ENCODE measurements around the gene EHD3.

EHD3 gene

GRCh38 chr2:31258351-31258750 is 24.4 kb downstream of the EHD3 start:
- DNase-seq, result no peak
- H3K4me1 Mint-ChIP-seq, result peaks cover 34% of the 10 kb centered on the region
- H3K4me3 Mint-ChIP-seq, result no peak overlapping the region
- TF ChIP-seq CTCF (IDR thresholded peaks at IDR 0.05), result no peak
- H3K9me3 Mint-ChIP-seq, result no peaks in the 10 kb centered on the region
- peaks cover 10% of the 10 kb centered on the region for H3K36me3 Mint-ChIP-seq (ENCODE audit: low read depth)
- H3K27ac Mint-ChIP-seq, result no peak overlapping the region
- no peaks in the 10 kb centered on the region for H3K27me3 Mint-ChIP-seq (ENCODE audit: low read depth, poor library complexity)

- no peak for DNase-seq
- H3K4me3 Mint-ChIP-seq, result no peak overlapping the region
- no peak for TF ChIP-seq CTCF (IDR thresholded peaks at IDR 0.05)
- H3K9me3 Mint-ChIP-seq, result no peaks in the 10 kb centered on the region
- H3K36me3 Mint-ChIP-seq (ENCODE audit: low read depth), result peaks cover 10% of the 10 kb centered on the region
- no peak overlapping the region for H3K27ac Mint-ChIP-seq
- peaks cover 34% of the 10 kb centered on the region for H3K4me1 Mint-ChIP-seq
- H3K27me3 Mint-ChIP-seq (ENCODE audit: low read depth, poor library complexity), result no peaks in the 10 kb centered on the region
Observed at GRCh38 chr2:31259075-31259474, 25.1 kb downstream of the EHD3 start.

DNA sequence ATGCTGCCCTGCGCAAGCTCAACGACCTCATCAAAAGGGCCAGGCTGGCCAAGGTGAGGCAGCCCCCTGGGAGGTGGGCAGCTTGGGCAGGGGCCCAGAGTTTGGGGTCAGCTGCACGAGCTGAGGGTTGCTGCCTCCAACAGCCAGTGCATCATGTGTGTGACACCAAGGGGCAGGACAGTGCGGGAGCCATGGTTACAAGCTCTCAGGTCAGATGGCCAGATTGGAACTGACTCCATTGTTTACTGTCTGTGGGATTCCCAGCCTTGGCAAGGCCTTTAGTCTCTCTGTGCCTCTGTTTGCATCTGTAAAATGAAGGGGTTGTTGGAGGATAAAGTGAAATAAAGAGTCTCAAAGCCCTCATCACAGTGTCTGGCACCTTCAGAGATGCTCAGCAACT is 26.9 kb downstream of the EHD3 start:
- no peak for TF ChIP-seq CTCF (IDR thresholded peaks at IDR 0.05)
- DNase-seq, result no peak
- peaks cover 10% of the 10 kb centered on the region for H3K36me3 Mint-ChIP-seq (ENCODE audit: low read depth)
- no peaks in the 10 kb centered on the region for H3K27me3 Mint-ChIP-seq (ENCODE audit: low read depth, poor library complexity)
- no peaks in the 10 kb centered on the region for H3K9me3 Mint-ChIP-seq
- H3K4me1 Mint-ChIP-seq, result peaks cover 19% of the 10 kb centered on the region
- H3K4me3 Mint-ChIP-seq, result no peak overlapping the region
- no peak overlapping the region for H3K27ac Mint-ChIP-seq

DNA sequence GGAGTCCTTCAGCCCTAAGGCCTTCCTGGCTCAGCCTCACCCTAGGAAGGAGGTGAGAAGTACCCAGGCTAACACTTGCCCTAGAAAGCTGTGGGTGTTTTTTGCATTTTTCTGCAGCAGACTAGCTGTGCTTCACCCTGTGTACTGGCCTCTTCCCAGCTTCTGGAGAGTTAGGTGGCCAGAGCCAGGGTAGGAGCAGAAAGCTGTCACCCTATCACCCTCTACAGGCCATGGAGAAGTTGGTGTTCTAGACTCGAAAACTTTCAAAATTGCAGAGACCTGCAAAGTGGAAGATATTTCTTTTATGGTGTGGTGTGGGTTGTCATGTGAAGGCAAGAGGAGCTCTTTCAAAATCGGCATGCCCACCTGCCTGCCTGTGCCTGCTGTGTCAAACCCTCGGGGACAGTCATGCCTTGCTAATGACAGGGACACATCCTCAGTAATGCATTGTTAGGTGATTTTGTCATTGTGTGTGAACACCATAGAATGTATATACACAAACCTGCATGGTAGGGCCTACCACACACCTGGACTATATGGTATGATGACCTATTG is 29.8 kb downstream of the EHD3 start:
- Mint-ChIP-seq H3K4me1 (no peaks in the 10 kb centered on the region), H3K27me3 (ENCODE audit: low read depth, poor library complexity) (no peaks in the 10 kb centered on the region), H3K4me3 (no peak overlapping the region), H3K27ac (no peak overlapping the region), H3K9me3 (no peaks in the 10 kb centered on the region), H3K36me3 (ENCODE audit: low read depth) (peaks cover 25% of the 10 kb centered on the region)
- DNase-seq, result no peak
- TF ChIP-seq CTCF (IDR thresholded peaks at IDR 0.05), result no peak

DNA sequence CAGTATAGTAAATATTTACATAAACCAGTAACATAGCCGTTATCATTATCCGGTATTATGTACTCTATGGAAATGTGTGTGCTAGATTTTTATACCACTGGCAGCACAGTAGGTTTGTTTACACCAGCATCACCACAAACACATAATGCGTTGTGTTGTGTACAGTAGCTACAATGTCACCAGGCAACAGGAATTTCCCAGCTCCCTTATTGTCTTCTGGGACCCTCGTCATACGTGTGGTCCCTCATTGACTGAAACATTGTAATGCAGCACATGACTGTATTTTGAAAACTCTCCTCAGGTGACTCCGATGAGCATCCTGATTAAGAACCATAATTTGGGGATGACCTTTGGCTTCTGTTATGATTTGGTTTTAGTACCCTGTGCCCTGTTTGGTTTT is 31.3 kb downstream of the EHD3 start:
- DNase-seq, result no peak
- H3K9me3 Mint-ChIP-seq, result no peaks in the 10 kb centered on the region
- no peak overlapping the region for H3K27ac Mint-ChIP-seq
- TF ChIP-seq CTCF (IDR thresholded peaks at IDR 0.05), result no peak
- no peaks in the 10 kb centered on the region for H3K27me3 Mint-ChIP-seq (ENCODE audit: low read depth, poor library complexity)
- H3K4me1 Mint-ChIP-seq, result no peaks in the 10 kb centered on the region
- H3K36me3 Mint-ChIP-seq (ENCODE audit: low read depth), result peaks cover 25% of the 10 kb centered on the region
- no peak overlapping the region for H3K4me3 Mint-ChIP-seq

DNA sequence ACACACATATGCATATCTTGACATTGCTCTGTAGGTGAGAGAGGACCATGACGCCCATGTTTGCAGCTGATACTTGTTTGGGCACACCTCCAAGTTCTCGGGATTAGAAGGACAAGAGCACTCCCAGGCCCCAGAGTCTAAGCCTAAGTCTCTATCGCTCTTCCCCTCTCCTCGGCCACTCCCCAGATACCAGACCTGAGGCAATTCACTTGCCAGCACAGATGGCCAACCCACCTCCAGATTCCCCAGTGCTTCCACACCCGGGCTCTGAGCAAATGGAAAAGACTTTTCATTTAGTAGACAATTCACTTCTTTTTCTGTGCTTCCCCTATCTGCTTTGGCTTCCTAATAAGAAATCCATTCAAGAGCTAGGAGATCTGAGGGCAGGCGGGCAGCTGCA is 32.9 kb downstream of the EHD3 start:
- Mint-ChIP-seq H3K4me3 (no peak overlapping the region), H3K27ac (no peak overlapping the region)

More for the DNA sequence above, 32.9 kb downstream of the EHD3 start:
- Mint-ChIP-seq H3K4me1 (peaks cover 9% of the 10 kb centered on the region), H3K36me3 (ENCODE audit: low read depth) (peaks cover 15% of the 10 kb centered on the region), H3K27me3 (ENCODE audit: low read depth, poor library complexity) (no peaks in the 10 kb centered on the region), H3K9me3 (no peaks in the 10 kb centered on the region)
- DNase-seq, result no peak
- TF ChIP-seq CTCF (IDR thresholded peaks at IDR 0.05), result no peak

Data from nephron progenitor cell (in vitro differentiated cells).